Measurements from ENCODE around the gene TYW1B.
A peak's percentile ranks its signal among the peaks of the same experiment; 100 is the strongest.
"Not testable (repeated sequence)": the region's sequence is repeated elsewhere in the genome, so short reads cannot be mapped to it uniquely, and the experiment has no call there.

Gene TYW1B, protein sequence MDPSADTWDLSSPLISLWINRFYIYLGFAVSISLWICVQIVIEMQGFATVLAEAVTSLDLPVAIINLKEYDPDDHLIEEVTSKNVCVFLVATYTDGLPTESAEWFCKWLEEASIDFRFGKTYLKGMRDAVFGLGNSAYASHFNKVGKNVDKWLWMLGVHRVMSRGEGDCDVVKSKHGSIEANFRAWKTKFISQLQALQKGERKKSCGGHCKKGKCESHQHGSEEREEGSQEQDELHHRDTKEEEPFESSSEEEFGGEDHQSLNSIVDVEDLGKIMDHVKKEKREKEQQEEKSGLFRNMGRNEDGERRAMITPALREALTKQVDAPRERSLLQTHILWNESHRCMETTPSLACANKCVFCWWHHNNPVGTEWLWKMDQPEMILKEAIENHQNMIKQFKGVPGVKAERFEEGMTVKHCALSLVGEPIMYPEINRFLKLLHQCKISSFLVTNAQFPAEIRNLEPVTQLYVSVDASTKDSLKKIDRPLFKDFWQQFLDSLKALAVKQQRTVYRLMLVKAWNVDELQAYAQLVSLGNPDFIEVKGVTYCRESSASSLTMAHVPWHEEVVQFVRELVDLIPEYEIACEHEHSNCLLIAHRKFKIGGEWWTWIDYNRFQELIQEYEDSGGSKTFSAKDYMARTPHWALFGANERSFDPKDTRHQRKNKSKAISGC

DNA sequence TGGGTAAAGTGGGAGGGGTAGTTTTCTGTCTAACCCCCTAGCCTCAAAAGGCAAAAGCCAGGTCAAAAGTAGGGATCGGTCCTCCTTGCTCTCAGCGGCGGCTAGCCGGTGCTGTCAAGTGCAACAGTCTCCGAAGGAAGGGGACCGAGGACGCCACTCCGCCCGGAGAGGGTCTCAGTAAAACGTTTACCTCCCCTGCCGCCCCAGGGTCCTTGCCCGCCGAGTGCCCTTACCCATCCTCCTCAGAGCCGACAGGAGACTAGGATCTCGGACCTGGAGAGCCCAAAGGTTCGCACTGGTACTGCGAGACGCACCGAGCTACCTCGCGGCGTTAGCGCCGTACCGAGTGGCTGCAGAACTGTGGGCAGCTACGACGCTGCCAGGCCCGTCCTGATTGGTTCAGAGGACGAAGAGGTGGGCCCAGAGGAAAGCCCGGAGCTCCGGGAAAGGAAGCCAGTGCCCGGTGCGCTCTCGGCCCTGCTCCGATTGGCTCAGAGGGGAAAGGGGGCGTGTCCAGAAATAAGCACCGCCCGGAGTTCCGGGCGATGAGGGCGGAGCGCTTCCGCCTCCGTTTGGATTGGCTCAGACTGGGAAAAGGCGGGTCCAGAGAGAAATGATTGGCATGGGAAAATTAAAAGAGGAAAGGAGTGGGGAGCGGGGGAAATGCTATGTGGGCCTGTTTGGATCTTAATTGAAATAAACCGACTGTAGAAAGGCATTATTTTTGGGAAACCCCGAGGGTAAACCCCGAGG lies at the start of gene TYW1B:
Gene TYW1B, minus strand, starts transcription at position 362 of the 753 bp plus-strand sequence. Its CDS starts 125 bp downstream, at position 237.
- H3K27me3 ChIP-seq (ENCODE audit: insufficient read depth, low read length); H3K9me3 ChIP-seq (ENCODE audit: insufficient read depth, low read depth, low read length): not testable (repeated sequence)

GRCh38 chr7:72867591-72867990 lies 39.6 kb upstream of the TYW1B start:
- not testable (repeated sequence) for H3K9me3 ChIP-seq (ENCODE audit: insufficient read depth, low read depth, low read length); H3K36me3 ChIP-seq (ENCODE audit: insufficient read depth, low read depth, low read length); H3K27ac ChIP-seq (ENCODE audit: low read length); H3K4me3 ChIP-seq (ENCODE audit: low read length); H3K4me1 ChIP-seq (ENCODE audit: insufficient read depth, low read length); H3K9ac ChIP-seq (ENCODE audit: low read depth, low read length); H3K27me3 ChIP-seq (ENCODE audit: insufficient read depth, low read length)

More for the DNA sequence above, at the start of gene TYW1B:
- peak within 1 kb of the TSS; percentile 98 for H3K4me3 ChIP-seq (ENCODE audit: low read length)
- H3K4me1 ChIP-seq (ENCODE audit: insufficient read depth, low read length); H3K27ac ChIP-seq (ENCODE audit: low read length): not testable (repeated sequence)
- peaks cover 18% of the 10 kb centered on the region for H3K36me3 ChIP-seq (ENCODE audit: insufficient read depth, low read depth, low read length)
- peak within 1 kb of the TSS; percentile 87 for H3K9ac ChIP-seq (ENCODE audit: low read depth, low read length)

DNA sequence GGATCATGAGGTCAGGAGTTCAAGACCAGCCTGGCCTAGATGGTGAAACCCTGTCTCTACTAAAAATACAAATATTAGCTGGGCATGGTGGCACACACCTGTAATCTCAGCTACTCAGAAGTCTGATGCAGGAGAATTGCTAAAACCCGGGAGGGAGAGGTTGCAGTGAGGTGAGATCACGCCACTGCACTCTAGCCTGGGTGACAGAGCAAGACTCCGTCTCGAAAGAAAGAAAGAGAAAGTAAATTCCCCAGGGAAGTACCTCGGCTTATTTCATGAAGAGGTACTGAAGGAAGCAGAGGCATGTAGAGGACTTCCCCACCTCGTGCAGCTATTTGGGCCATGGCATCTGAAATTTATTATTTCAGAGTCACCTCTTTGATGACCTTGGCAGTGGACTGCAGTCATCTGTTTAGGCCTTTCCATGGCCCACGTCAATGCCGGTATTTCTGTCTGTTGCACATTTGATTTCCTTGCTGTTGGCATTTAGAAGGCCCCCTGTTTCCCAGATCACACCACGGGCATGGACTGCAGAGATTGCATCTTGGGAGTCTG lies 30.9 kb upstream of the TYW1B start:
- not testable (repeated sequence) for H3K27me3 ChIP-seq (ENCODE audit: insufficient read depth, low read length); H3K4me1 ChIP-seq (ENCODE audit: insufficient read depth, low read length); H3K4me3 ChIP-seq (ENCODE audit: low read length); H3K27ac ChIP-seq (ENCODE audit: low read length); H3K9ac ChIP-seq (ENCODE audit: low read depth, low read length); H3K9me3 ChIP-seq (ENCODE audit: insufficient read depth, low read depth, low read length); H3K36me3 ChIP-seq (ENCODE audit: insufficient read depth, low read depth, low read length)

DNA sequence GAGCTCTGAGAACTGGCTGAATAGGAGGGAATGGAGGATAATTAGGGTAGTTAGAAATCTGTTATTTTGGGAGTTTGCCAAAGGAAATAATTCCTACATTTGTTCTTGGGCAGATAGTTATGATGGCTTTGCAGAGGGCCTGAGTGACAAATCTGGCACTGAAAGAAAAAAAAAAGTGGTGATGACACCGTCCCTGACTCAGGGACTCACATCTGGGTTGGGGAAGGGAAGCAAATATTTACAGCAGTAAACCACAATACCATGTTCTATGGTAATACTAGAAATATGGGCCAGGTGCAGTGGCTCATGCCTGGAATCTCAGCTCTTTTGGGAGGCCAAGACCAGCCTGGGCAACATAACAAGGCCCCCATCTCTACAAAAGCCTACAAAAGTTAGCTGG lies 29.9 kb upstream of the TYW1B start:
- not testable (repeated sequence) for H3K27ac ChIP-seq (ENCODE audit: low read length); H3K9ac ChIP-seq (ENCODE audit: low read depth, low read length); H3K4me3 ChIP-seq (ENCODE audit: low read length); H3K4me1 ChIP-seq (ENCODE audit: insufficient read depth, low read length); H3K9me3 ChIP-seq (ENCODE audit: insufficient read depth, low read depth, low read length); H3K36me3 ChIP-seq (ENCODE audit: insufficient read depth, low read depth, low read length); H3K27me3 ChIP-seq (ENCODE audit: insufficient read depth, low read length)

GRCh38 chr7:72855261-72855660 lies 27.3 kb upstream of the TYW1B start:
- not testable (repeated sequence) for H3K9ac ChIP-seq (ENCODE audit: low read depth, low read length); H3K27ac ChIP-seq (ENCODE audit: low read length); H3K36me3 ChIP-seq (ENCODE audit: insufficient read depth, low read depth, low read length); H3K9me3 ChIP-seq (ENCODE audit: insufficient read depth, low read depth, low read length); H3K4me1 ChIP-seq (ENCODE audit: insufficient read depth, low read length); H3K4me3 ChIP-seq (ENCODE audit: low read length); H3K27me3 ChIP-seq (ENCODE audit: insufficient read depth, low read length)

DNA sequence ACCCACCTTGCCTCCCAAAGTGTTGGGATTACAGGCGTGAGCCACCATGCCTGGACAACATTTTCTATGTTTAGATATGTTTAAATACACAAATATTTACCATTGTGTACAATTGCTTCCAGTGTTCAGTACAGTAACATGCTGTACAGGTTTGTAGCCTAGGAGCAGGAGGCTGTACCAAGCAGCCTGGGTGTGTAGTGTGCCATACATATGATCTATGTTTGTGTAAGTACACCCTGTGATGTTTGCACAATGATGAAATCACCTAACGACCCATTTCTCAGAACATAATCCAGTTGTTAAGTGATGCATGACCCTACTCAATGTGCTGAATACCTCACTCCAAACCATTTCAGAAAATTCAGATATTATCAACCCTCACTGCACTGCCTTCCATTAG lies 24.9 kb upstream of the TYW1B start:
- not testable (repeated sequence) for H3K4me3 ChIP-seq (ENCODE audit: low read length); H3K27ac ChIP-seq (ENCODE audit: low read length); H3K9me3 ChIP-seq (ENCODE audit: insufficient read depth, low read depth, low read length); H3K4me1 ChIP-seq (ENCODE audit: insufficient read depth, low read length); H3K27me3 ChIP-seq (ENCODE audit: insufficient read depth, low read length); H3K36me3 ChIP-seq (ENCODE audit: insufficient read depth, low read depth, low read length); H3K9ac ChIP-seq (ENCODE audit: low read depth, low read length)

DNA sequence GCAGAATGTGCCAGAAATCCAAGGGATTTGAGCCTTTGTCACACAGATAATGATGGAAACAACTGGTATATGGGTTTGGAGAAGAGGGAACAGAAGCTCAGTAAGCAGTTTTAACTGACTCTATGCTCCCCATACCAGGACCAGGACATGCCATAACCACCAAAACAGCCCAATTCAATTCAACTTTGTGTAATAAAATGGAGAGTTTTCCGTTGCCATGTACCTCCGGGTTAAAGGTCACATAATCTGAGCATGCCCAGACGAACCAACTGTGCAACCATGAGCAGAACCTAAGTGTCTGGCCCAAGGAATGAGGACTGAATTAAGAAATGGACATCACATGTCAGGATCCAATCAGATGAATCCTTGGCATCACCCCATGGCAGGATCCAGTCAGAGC lies 22.7 kb upstream of the TYW1B start:
- H3K4me3 ChIP-seq (ENCODE audit: low read length); H3K9me3 ChIP-seq (ENCODE audit: insufficient read depth, low read depth, low read length); H3K36me3 ChIP-seq (ENCODE audit: insufficient read depth, low read depth, low read length); H3K4me1 ChIP-seq (ENCODE audit: insufficient read depth, low read length); H3K27me3 ChIP-seq (ENCODE audit: insufficient read depth, low read length); H3K9ac ChIP-seq (ENCODE audit: low read depth, low read length); H3K27ac ChIP-seq (ENCODE audit: low read length): not testable (repeated sequence)

GRCh38 chr7:72844146-72844545 lies 16.1 kb upstream of the TYW1B start:
- not testable (repeated sequence) for H3K4me1 ChIP-seq (ENCODE audit: insufficient read depth, low read length); H3K4me3 ChIP-seq (ENCODE audit: low read length); H3K9ac ChIP-seq (ENCODE audit: low read depth, low read length); H3K27me3 ChIP-seq (ENCODE audit: insufficient read depth, low read length); H3K27ac ChIP-seq (ENCODE audit: low read length); H3K36me3 ChIP-seq (ENCODE audit: insufficient read depth, low read depth, low read length); H3K9me3 ChIP-seq (ENCODE audit: insufficient read depth, low read depth, low read length)

DNA sequence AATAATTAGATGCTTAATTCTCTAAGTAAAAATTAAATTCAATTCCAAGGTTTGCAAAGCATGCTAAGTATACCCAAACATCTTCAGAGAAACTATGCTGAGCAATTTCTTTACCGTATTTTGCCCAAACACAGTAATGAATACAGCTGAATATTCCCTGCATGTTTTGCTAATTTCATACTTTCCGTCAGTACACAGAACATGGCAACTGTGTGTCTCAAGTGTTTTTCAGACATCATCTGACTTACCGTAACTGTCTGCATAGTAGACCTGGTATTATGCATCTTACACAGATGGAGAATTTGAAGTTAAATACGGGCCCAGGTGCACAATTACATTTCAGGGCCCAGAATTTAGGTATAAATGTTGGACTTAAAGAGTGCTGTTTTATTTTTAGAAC lies 15.2 kb upstream of the TYW1B start:
- H3K9ac ChIP-seq (ENCODE audit: low read depth, low read length); H3K4me3 ChIP-seq (ENCODE audit: low read length); H3K27me3 ChIP-seq (ENCODE audit: insufficient read depth, low read length); H3K36me3 ChIP-seq (ENCODE audit: insufficient read depth, low read depth, low read length); H3K27ac ChIP-seq (ENCODE audit: low read length); H3K4me1 ChIP-seq (ENCODE audit: insufficient read depth, low read length); H3K9me3 ChIP-seq (ENCODE audit: insufficient read depth, low read depth, low read length): not testable (repeated sequence)

DNA sequence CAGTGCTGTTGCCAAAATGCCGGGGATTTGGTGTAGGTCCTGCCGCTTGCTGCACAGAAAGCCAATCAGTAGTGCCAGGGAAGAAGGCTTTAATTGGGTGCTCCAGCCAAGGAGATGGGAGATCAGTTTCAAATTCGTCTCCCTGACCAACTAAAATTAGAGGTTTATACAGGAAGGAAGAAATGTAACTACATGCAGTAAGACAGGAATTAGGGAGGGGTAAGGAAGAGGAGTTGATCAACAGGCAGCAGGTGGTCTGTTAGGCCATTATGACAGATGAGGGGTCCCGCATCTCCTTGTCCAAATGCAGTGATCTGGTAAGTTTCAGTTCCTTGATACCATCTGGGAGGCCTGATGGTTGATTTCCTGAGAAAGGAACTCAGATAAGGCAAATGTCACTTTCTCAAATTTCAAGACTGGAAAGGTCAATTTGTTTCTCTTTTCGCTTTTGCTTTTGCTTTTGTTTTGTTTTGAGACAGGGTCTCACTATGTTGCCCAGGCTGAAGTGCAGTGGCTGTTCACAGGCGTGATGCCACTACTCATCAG lies 13.0 kb upstream of the TYW1B start:
- H3K9ac ChIP-seq (ENCODE audit: low read depth, low read length); H3K36me3 ChIP-seq (ENCODE audit: insufficient read depth, low read depth, low read length); H3K27me3 ChIP-seq (ENCODE audit: insufficient read depth, low read length); H3K4me1 ChIP-seq (ENCODE audit: insufficient read depth, low read length); H3K27ac ChIP-seq (ENCODE audit: low read length); H3K9me3 ChIP-seq (ENCODE audit: insufficient read depth, low read depth, low read length); H3K4me3 ChIP-seq (ENCODE audit: low read length): not testable (repeated sequence)

GRCh38 chr7:72838315-72838714 lies 10.3 kb upstream of the TYW1B start:
- H3K27me3 ChIP-seq (ENCODE audit: insufficient read depth, low read length); H3K4me3 ChIP-seq (ENCODE audit: low read length); H3K9me3 ChIP-seq (ENCODE audit: insufficient read depth, low read depth, low read length); H3K9ac ChIP-seq (ENCODE audit: low read depth, low read length); H3K4me1 ChIP-seq (ENCODE audit: insufficient read depth, low read length); H3K27ac ChIP-seq (ENCODE audit: low read length): not testable (repeated sequence)
- H3K36me3 ChIP-seq (ENCODE audit: insufficient read depth, low read depth, low read length), result peaks cover 22% of the 10 kb centered on the region

All from iPS-20b (cell line).